ENCODE data around the gene SELENOF. TPM values are rescaled to one million over a fixed set of nuclear protein-coding genes. Genes with fewer than 3 reads are reported as not detected.

SELENOF gene
- total and polyA plus RNA-seq, 10 of the 15 experiments (the other 5 are each of a cell fraction or from before 2014, with no cell fraction given): 98.7 to 254 (median 172) TPM

GRCh38 chr1:86914998-86915736, 1.2 kb upstream of the SELENOF start (continued):
- TF ChIP-seq TCF3 (IDR thresholded peaks at IDR 0.05; ENCODE audit: borderline replicate concordance, insufficient read depth, low read depth, low read length) (no peak), TARDBP (IDR thresholded peaks at IDR 0.05; ENCODE audit: borderline replicate concordance) (no peak), RELA (IDR thresholded peaks at IDR 0.05; ENCODE audit: borderline replicate concordance, partially characterized antibody) (no peak), BCLAF1 (IDR thresholded peaks at IDR 0.05) (no peak), ATF7 (IDR thresholded peaks at IDR 0.05; ENCODE audit: low read depth) (no peak), FOXM1 (IDR thresholded peaks at IDR 0.05; ENCODE audit: low read depth, low read length) (no peak), SIX5 (IDR thresholded peaks at IDR 0.05; ENCODE audit: low read depth, low read length, severe bottlenecking) (no peak), MLLT1 (IDR thresholded peaks at IDR 0.05) (0 out of 2 replicates have a peak, but pooled peaks have one; percentile 14), NR2C1 (IDR thresholded peaks at IDR 0.05) (peak; percentile 54), IKZF1 (conservative IDR thresholded peaks at IDR 0.05) (no peak; the same call in none of the 2 replicates), PAX5 (IDR thresholded peaks at IDR 0.05; ENCODE audit: borderline replicate concordance, low read depth, low read length) (0 out of 2 replicates have a peak, but pooled peaks have one; percentile 5), RAD51 (IDR thresholded peaks at IDR 0.05) (no peak), PBX3 (IDR thresholded peaks at IDR 0.05; ENCODE audit: insufficient replicate concordance, low read depth, low read length) (no peak), RFX5 (IDR thresholded peaks at IDR 0.05; ENCODE audit: low read depth, low read length) (no peak), ZBTB40 (IDR thresholded peaks at IDR 0.05; ENCODE audit: borderline replicate concordance) (no peak), CREB1 (IDR thresholded peaks at IDR 0.05; ENCODE audit: low read depth) (no peak), BRCA1 (IDR thresholded peaks at IDR 0.05; ENCODE audit: low read depth, low read length) (no peak), MTA3 (IDR thresholded peaks at IDR 0.05; ENCODE audit: borderline replicate concordance, low read length) (no peak), NFYA (IDR thresholded peaks at IDR 0.05; ENCODE audit: borderline replicate concordance, low read depth, low read length) (no peak), MAX (IDR thresholded peaks at IDR 0.05; ENCODE audit: low read depth, low read length) (peak; percentile 37; the same call in 1 of the 2 replicates), TCF7 (IDR thresholded peaks at IDR 0.05; ENCODE audit: borderline replicate concordance) (no peak)
